ENCODE results near the gene KLRG1. TPM values are rescaled to one million over a fixed set of nuclear protein-coding genes. Genes with fewer than 3 reads are reported as not detected.

Gene KLRG1
- total and polyA plus RNA-seq, 2 of the 8 experiments (the other 6 are each of a cell fraction or from before 2014, with no cell fraction given), result 7.9 to 12.8 TPM

DNA sequence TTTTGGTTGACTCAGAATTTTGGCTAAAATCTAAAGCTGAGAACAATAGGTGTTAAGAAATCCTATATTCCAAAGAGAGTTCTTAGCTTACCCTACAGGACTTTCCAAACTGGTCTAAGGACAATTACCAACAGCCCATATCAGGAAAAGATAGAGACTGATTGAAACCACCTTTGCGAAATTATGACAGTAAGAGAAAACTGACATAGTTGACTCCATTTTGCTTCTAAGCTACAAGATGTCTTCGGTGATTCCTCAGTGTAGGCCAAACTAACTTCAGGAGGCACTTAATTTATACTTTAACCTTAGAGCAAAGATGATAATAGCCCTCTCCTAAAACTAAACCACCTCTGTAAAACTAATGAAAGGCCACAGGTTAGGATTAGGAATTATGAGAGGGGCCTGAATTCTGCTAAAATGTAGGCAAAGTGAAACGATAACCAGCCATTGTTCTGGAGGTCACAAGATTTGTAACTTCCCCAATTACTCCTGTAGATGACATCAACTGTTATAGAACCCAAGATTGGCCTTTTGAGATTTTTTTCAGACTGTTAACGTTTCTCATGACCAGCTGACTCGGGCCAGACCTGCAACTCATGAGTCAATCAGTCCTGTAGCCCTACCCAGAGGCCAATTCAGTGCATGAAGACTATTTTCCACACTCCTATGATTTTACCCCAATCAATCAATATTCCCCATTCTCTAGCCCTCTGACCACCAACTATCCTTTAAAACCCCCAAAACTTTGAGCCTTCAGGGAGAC, 43.0 kb downstream of the KLRG1 start:
- H2AK5ac ChIP-seq (ENCODE audit: low read depth, low read length), result no peak overlapping the region
- no peak overlapping the region for H3K4me2 ChIP-seq (ENCODE audit: insufficient read depth in 1 of 2, low read depth in 2 of 2, low read length in 2 of 2)
- H3K4me1 ChIP-seq (replicated peaks in 1 of 4; ENCODE audit: control insufficient read depth in 3 of 4, insufficient read depth in 4 of 4, low read length in 3 of 4), result no peaks in the 10 kb centered on the region
- no peak overlapping the region for H2BK5ac ChIP-seq (ENCODE audit: low read depth, low read length)
- H3K27me3 ChIP-seq (replicated peaks in 1 of 4; ENCODE audit: control insufficient read depth in 3 of 4, extremely low read depth in 1 of 4, insufficient read depth in 3 of 4, low read length in 3 of 4), result no peaks in the 10 kb centered on the region
- POLR2A ChIA-PET (ENCODE audit: partially characterized antibody), result interaction anchor here (1.1 to 1.8 kb wide), 2 partner anchors 33 to 94 kb away, joined by 3 read pairs; no protein-coding TSS in a partner anchor
- CTCF ChIA-PET (ENCODE audit: partially characterized antibody), result interaction anchor here (0.9 to 9.7 kb wide), 4 partner anchors 10 to 85 kb away, joined by 3 to 119 read pairs (median 10); partner anchors contain the start of gene M6PR
- no peak overlapping the region for H3K18ac ChIP-seq (ENCODE audit: extremely low read depth, low read length)
- H3K9ac ChIP-seq (replicated peaks in 1 of 4; ENCODE audit: extremely low read depth in 1 of 4, low read depth in 3 of 4, low read length in 3 of 4), result no peak overlapping the region
- H3K4ac ChIP-seq (replicated peaks; ENCODE audit: insufficient read length, low read depth, low read length), result no peak overlapping the region
- no peaks in the 10 kb centered on the region for H3K23me2 ChIP-seq (ENCODE audit: low read depth, low read length)
- H3K23ac ChIP-seq (ENCODE audit: insufficient read length), result no peak overlapping the region
- H4K8ac ChIP-seq (ENCODE audit: extremely low read depth, insufficient read depth, low read length), result no peak overlapping the region
- no peak overlapping the region for H3K56ac ChIP-seq (replicated peaks; ENCODE audit: insufficient read length, low read depth, low read length)
- no peak overlapping the region for H4K5ac ChIP-seq (ENCODE audit: insufficient read length, low read depth, low read length)
- no peaks in the 10 kb centered on the region for H3K36me3 ChIP-seq (ENCODE audit: control insufficient read depth in 2 of 4, insufficient read depth in 4 of 4, low read length in 3 of 4)
- H3K79me1 ChIP-seq (ENCODE audit: low read depth, low read length), result no peaks in the 10 kb centered on the region
- DNase-seq (ENCODE audit: low read depth in 1 of 2, low spot score in 2 of 2), result no peak
- H2BK120ac ChIP-seq (replicated peaks; ENCODE audit: low read depth, low read length), result no peak overlapping the region
- FAIRE-seq, result no peak
- no peak overlapping the region for H2AFZ ChIP-seq (ENCODE audit: low read length)
- H3K27ac ChIP-seq (ENCODE audit: low read depth, low read length), result no peak overlapping the region
- H2BK20ac ChIP-seq (ENCODE audit: low read length), result no peak overlapping the region
- no peaks in the 10 kb centered on the region for H4K20me1 ChIP-seq (replicated peaks in 1 of 2; ENCODE audit: control insufficient read depth in 1 of 2, insufficient read depth in 2 of 2, low read length in 2 of 2)
- no peak overlapping the region for H2BK12ac ChIP-seq (ENCODE audit: low read depth, low read length)
- no peak overlapping the region for H4K91ac ChIP-seq (replicated peaks; ENCODE audit: insufficient read length, low read length)
- H3K9me3 ChIP-seq (ENCODE audit: insufficient read depth in 2 of 2, low read depth in 1 of 2, low read length in 1 of 2), result no peaks in the 10 kb centered on the region
- 87% methylated on average over 5 of the region's 5 CpGs; no CpG with 5 or more reads in 1 of the 2 experiments for WGBS, 2 experiments (ENCODE audit: extremely low coverage in 1 of 2, insufficient coverage in 1 of 2, insufficient read length in 1 of 2, insufficient replicate concordance in 2 of 2, low coverage in 1 of 2, low lambda C conversion rate in 2 of 2, missing lambda C conversion rate in 1 of 2)
- no peak overlapping the region for H2BK15ac ChIP-seq (ENCODE audit: low read length)
- H3K79me2 ChIP-seq (ENCODE audit: control insufficient read depth in 1 of 2, insufficient read depth in 2 of 2, low read length in 2 of 2), result no peaks in the 10 kb centered on the region
- no peak overlapping the region for H3K14ac ChIP-seq (ENCODE audit: insufficient read length)
- H3K4me3 ChIP-seq (ENCODE audit: extremely low read depth in 1 of 4, insufficient read depth in 2 of 4, low read depth in 3 of 4, low read length in 4 of 4), result no peak overlapping the region
- TF ChIP-seq SUZ12 (IDR thresholded peaks at IDR 0.05; ENCODE audit: low read length), result no peak
- TF ChIP-seq KDM1A (IDR thresholded peaks at IDR 0.05; ENCODE audit: borderline replicate concordance, low read length), result no peak
- TF ChIP-seq POU5F1 (IDR thresholded peaks at IDR 0.05; ENCODE audit: low read depth, low read length), result no peak
- TF ChIP-seq EGR1 (IDR thresholded peaks at IDR 0.05; ENCODE audit: borderline replicate concordance, low read depth, low read length), result no peak
- TF ChIP-seq CTBP2 (IDR thresholded peaks at IDR 0.05; ENCODE audit: borderline replicate concordance, insufficient read depth, insufficient read length, low read length), result no peak
- TF ChIP-seq, protein P1, sequence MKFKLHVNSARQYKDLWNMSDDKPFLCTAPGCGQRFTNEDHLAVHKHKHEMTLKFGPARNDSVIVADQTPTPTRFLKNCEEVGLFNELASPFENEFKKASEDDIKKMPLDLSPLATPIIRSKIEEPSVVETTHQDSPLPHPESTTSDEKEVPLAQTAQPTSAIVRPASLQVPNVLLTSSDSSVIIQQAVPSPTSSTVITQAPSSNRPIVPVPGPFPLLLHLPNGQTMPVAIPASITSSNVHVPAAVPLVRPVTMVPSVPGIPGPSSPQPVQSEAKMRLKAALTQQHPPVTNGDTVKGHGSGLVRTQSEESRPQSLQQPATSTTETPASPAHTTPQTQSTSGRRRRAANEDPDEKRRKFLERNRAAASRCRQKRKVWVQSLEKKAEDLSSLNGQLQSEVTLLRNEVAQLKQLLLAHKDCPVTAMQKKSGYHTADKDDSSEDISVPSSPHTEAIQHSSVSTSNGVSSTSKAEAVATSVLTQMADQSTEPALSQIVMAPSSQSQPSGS (IDR thresholded peaks at IDR 0.05; ENCODE audit: low read length), result no peak
- no peak for TF ChIP-seq KDM5A (IDR thresholded peaks at IDR 0.05; ENCODE audit: low read length)
- no peak for TF ChIP-seq NRF1 (IDR thresholded peaks at IDR 0.05; ENCODE audit: low read depth, low read length)
- TF ChIP-seq, protein P2, sequence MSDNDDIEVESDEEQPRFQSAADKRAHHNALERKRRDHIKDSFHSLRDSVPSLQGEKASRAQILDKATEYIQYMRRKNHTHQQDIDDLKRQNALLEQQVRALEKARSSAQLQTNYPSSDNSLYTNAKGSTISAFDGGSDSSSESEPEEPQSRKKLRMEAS (IDR thresholded peaks at IDR 0.05), result no peak
- TF ChIP-seq HDAC6 (IDR thresholded peaks at IDR 0.05; ENCODE audit: low read depth, low read length), result no peak
- TF ChIP-seq TCF12 (IDR thresholded peaks at IDR 0.05; ENCODE audit: low read depth, low read length), result no peak

All from H1 (cell line).